Testis (tissue), 3 donors: ENCODE data around the gene KCNQ1OT1. TPM values are rescaled to one million over a fixed set of nuclear protein-coding genes. Genes with fewer than 3 reads are reported as not detected.

ENCODE experiments used
- DNase-seq: peaks from one replicate; pipeline ENCODE4 v3.0.0-alpha.2; 2019
- H3K27ac ChIP-seq, 2 donors: fragments of 200-600 bp; sonication (generic); one replicate each; pipeline ENCODE4 v1.5.1; 2019
- H3K27me3 ChIP-seq: fragments of 200-600 bp; sonication (generic); one replicate; pipeline ENCODE4 v1.5.1; 2019
- H3K36me3 ChIP-seq: fragments of 200-600 bp; sonication (generic); one replicate; pipeline ENCODE4 v1.5.1; 2017; ENCODE audit warnings: low read depth; ENCODE audit errors: missing control alignments
- H3K4me1 ChIP-seq: fragments of 200-600 bp; sonication (generic); one replicate; pipeline ENCODE4 v1.5.1; 2019
- H3K4me3 ChIP-seq, 2 donors: fragments of 200-600 bp; sonication (generic); one replicate each; pipeline ENCODE4 v1.5.1; 2017 to 2019
- H3K9me3 ChIP-seq: fragments of 200-600 bp; sonication (generic); one replicate; pipeline ENCODE4 v1.5.1; 2017
- POLR2A ChIP-seq: fragments of 450-650 bp; IDR thresholded peaks from one replicate; pipeline ENCODE4 v1.6.1; 2017; ENCODE audit warnings: antibody characterized with exemption, mild to moderate bottlenecking, moderate library complexity
- WGBS, 2 donors: methylation state at CpG; one replicate each; pipeline ENCODE4 v1.1.5; 2018; 5-methylcytosine and 5-hydroxymethylcytosine counted together
- intact Hi-C: fragments of 100-400 bp; cut with DNase I; formaldehyde crosslinking; loops from one replicate; pipeline ENCODE4 v1.15.1; 2023; ENCODE audit warnings: low total_unique reads
- polyA plus RNA-seq: library from polyadenylated mRNA; stranded (reverse); fragments of 350-450 nt; fragmentation: Illumina TruSeq; extraction: RNeasy Lipid Tissue Mini Kit (QIAGEN cat#74804); gene quantifications from one replicate; pipeline ENCODE4 v1.2.3, GENCODE V29; 2014; ENCODE audit warnings: low read depth, low replicate concordance; ENCODE audit not compliant: insufficient read depth
- total RNA-seq, 2 donors: library from RNA; depleted of rRNA; stranded (reverse); fragments of >200 nt; gene quantifications; one replicate each; pipeline ENCODE4 v1.2.3, GENCODE V29; 2016
- TF ChIP-seq, protein P1 (sequence below), 3 experiments: fragments of 450-650 bp in 2 of 3; fragments of 200-600 bp in 1 of 3; sonication (generic) in 1 of 3; IDR thresholded peaks; one replicate each; pipeline ENCODE4 v1.5.1; 2016 to 2019; ENCODE audit warnings: antibody characterized with exemption in 3 of 3, mild to moderate bottlenecking in 2 of 3, moderate library complexity in 1 of 3

The KCNQ1OT1 gene
- total and polyA plus RNA-seq, 3 donors from 2014 or later = 0.20 to 5.9 (median 4.0) TPM

DNA sequence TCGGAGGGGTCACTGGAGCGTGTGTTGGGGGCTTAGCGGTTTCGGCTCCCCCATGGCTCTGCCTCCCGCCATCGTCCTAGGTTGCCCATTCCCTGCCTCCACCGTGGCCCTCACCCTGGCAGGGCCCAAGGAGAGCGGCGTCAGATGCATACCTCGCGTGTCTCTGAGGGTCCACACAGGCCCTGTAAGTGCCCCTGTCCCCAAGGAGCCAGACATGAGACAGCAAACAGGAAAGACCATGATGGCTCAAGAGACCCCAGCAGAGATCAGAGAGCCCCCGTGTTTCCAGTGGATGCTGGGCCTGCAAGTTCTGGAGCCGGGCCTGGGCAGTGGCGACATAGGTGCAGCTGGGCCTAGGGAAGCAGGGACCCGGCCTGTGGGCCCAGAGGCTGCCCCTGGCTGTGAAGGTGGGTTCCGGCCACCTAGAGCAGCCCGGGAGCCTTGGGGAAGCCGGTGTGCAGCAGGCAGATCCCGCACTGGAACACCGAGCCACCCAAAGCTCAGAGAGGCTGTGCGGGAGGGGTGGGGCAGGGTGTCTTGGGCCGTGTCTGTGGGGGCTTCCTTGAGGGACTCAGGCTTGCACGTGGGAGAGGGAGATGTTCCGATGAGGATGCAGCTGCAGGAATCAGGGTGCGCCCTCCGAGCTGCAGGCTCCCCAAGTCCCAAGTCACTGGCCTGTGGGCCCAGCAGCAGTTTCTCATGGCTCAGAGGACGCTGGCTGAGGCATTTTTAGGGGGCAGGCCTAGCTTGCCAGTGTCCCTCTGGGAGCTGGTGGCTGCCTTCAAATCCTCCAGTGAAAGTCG, 126.4 kb downstream of the KCNQ1OT1 start:
- H3K27ac ChIP-seq = no peak overlapping the region
- WGBS, 2 donors = 95 to 97% methylated on average over 13 to 24 of the region's 28 CpGs
- intact Hi-C loops = no loop called here
- H3K4me1 ChIP-seq = no peaks in the 10 kb centered on the region
- H3K4me3 ChIP-seq = no peak overlapping the region
- H3K36me3 ChIP-seq = no peaks in the 10 kb centered on the region
- no peaks in the 10 kb centered on the region for H3K27me3 ChIP-seq
- DNase-seq = no peak
- H3K9me3 ChIP-seq = no peaks in the 10 kb centered on the region
- no peak for TF ChIP-seq POLR2A
- TF ChIP-seq, protein P1, sequence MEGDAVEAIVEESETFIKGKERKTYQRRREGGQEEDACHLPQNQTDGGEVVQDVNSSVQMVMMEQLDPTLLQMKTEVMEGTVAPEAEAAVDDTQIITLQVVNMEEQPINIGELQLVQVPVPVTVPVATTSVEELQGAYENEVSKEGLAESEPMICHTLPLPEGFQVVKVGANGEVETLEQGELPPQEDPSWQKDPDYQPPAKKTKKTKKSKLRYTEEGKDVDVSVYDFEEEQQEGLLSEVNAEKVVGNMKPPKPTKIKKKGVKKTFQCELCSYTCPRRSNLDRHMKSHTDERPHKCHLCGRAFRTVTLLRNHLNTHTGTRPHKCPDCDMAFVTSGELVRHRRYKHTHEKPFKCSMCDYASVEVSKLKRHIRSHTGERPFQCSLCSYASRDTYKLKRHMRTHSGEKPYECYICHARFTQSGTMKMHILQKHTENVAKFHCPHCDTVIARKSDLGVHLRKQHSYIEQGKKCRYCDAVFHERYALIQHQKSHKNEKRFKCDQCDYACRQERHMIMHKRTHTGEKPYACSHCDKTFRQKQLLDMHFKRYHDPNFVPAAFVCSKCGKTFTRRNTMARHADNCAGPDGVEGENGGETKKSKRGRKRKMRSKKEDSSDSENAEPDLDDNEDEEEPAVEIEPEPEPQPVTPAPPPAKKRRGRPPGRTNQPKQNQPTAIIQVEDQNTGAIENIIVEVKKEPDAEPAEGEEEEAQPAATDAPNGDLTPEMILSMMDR (IDR thresholded peaks at IDR 0.05) = no peak

DNA sequence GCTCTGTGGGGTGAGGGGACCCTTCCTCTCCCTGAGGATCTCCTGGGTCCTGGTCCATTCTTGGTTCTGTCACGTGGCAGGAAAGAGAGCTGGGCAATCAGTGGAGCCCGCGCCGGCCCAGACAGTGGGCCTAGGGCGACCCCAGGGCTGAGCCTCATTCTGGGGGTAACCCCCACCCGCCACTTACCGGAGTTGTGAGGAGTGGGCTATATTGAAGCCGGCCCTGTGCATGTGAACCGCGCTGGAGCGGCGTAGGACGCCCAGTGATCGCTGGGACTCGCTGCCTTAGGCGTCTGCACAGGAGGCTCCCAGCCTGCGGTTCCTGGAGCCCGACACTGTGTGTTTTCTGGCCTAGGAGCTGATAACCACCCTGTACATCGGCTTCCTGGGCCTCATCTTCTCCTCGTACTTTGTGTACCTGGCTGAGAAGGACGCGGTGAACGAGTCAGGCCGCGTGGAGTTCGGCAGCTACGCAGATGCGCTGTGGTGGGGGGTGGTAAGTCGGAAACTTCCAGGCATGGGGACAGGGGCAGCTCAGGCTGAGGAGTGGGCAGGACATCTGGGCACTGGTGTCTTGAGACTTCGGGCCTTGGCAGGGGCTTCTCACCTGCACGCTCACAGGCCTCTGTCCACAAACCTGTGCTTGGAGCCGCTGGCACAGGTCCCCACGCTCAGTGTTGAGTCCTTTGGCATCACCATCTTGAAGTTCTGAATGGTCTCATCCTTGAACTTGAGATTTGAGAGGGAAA, 127.1 kb downstream of the KCNQ1OT1 start:
- no peak for DNase-seq
- intact Hi-C loops = no loop called here

DNA sequence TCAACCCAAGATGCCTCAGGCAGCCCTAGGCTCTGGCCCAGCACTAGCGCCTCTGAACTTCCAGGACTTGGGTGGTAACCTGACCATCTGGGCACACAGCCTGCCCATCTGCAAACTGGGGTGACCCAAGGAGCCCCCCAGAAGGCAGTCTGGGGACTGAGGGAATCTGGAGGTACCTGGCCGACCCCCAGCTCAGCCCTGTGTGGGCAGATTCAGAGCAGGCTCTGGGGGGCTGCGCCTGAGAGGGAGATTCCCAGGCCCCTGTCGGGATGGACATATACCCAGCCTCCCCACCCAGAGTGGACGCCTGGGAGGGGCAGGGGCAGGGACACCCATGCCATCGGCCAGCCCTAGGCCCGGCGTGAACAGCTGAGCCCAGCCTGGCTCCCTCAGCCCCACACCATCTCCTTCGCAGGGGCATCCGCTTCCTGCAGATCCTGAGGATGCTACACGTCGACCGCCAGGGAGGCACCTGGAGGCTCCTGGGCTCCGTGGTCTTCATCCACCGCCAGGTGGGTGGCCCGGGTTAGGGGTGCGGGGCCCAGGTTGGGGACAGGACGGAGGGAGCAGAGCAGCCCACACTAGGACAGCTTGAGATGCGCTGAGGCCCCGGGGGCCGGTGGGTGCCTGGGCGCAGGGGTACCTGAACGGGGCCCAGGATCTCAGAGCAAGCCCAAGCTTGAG, 128.1 kb downstream of the KCNQ1OT1 start:
- no peak for TF ChIP-seq POLR2A
- TF ChIP-seq, protein P1 (IDR thresholded peaks at IDR 0.05) = no peak
- Histone ChIP-seq H3K27ac (no peak overlapping the region), H3K36me3 (no peaks in the 10 kb centered on the region), H3K27me3 (no peaks in the 10 kb centered on the region), H3K9me3 (no peaks in the 10 kb centered on the region), H3K4me3 (no peak overlapping the region), H3K4me1 (no peaks in the 10 kb centered on the region)
- no peak for DNase-seq
- WGBS, 2 donors = 94 to 97% methylated on average over 11 to 23 of the region's 23 CpGs
- intact Hi-C loops = no loop called here

More for the DNA sequence above, 127.1 kb downstream of the KCNQ1OT1 start:
- H3K9me3 ChIP-seq = no peaks in the 10 kb centered on the region
- 96 to 98% methylated on average over 23 to 33 of the region's 33 CpGs for WGBS, 2 donors
- no peak overlapping the region for H3K4me3 ChIP-seq
- H3K36me3 ChIP-seq = no peaks in the 10 kb centered on the region
- no peaks in the 10 kb centered on the region for H3K4me1 ChIP-seq
- no peak overlapping the region for H3K27ac ChIP-seq
- TF ChIP-seq, protein P1 (IDR thresholded peaks at IDR 0.05) = no peak
- TF ChIP-seq POLR2A = no peak
- no peaks in the 10 kb centered on the region for H3K27me3 ChIP-seq

DNA sequence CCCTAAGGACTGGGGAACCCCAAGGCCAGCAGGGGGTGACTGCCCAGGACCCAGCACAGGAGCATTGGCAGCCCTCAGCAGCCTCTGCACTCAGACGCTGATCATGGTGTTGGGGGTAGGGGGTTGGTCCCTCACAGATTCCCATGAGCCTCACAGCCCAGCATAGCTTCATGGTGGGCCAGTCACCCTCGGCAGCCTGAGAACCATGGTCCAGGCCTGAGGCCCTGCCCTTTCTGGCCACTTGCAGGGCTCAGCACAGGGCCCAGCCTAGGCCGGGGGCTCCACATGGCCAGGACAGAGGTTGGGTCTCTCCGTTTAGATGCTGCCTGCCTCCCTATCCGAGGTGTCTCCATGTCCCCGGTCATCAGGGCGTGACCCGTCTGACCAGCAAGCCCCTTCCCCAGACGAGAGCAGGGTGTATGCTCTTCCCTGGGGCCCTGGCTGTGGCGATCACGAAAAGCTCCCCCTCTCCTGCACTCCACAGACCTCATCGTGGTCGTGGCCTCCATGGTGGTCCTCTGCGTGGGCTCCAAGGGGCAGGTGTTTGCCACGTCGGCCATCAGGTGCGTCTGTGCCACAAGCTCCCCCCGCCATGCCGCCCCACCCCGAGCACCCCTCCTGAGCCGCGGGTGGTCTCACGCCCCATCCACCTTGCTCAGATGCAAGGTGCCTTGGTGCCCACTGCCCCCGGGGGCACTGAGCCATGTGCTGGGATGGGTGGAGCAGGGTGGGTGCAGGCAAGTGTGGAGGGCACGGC, 128.8 kb downstream of the KCNQ1OT1 start:
- no peaks in the 10 kb centered on the region for H3K27me3 ChIP-seq
- 94 to 99% methylated on average over 16 to 22 of the region's 25 CpGs for WGBS, 2 donors
- DNase-seq = no peak

More for the DNA sequence above, 128.8 kb downstream of the KCNQ1OT1 start:
- no peak overlapping the region for H3K4me3 ChIP-seq
- H3K27ac ChIP-seq = no peak overlapping the region
- H3K36me3 ChIP-seq = no peaks in the 10 kb centered on the region
- H3K4me1 ChIP-seq = no peaks in the 10 kb centered on the region
- no peaks in the 10 kb centered on the region for H3K9me3 ChIP-seq
- TF ChIP-seq, protein P1 (IDR thresholded peaks at IDR 0.05) = no peak
- TF ChIP-seq POLR2A = no peak
- intact Hi-C loops = no loop called here
